ENCODE results near the gene STAP2.
"Not testable (repeated sequence)": the region's sequence is repeated elsewhere in the genome, so short reads cannot be mapped to it uniquely, and the experiment has no call there.

The STAP2 gene

GRCh38 chr19:4279530-4280422, 58.9 kb downstream of the STAP2 start:
- no peak for DNase-seq (ENCODE audit: low read depth, low spot score)
- TF ChIP-seq FOXP2 (optimal IDR thresholded peaks at IDR 0.05; ENCODE audit: control extremely low read depth, extremely low read length, insufficient read depth) (no peak), EZH2 (IDR thresholded peaks at IDR 0.05) (no peak), POLR2AphosphoS5 (IDR thresholded peaks at IDR 0.05; ENCODE audit: borderline replicate concordance, low read depth, low read length) (no peak)
- Histone ChIP-seq H3K4me3 (no peak overlapping the region), H3K9ac (ENCODE audit: insufficient read length) (no peak overlapping the region), H3K27ac (no peak overlapping the region), H3K9me3 (ENCODE audit: low read depth, low read length) (no peaks in the 10 kb centered on the region), H3K36me3 (ENCODE audit: insufficient read depth, low read length) (no peaks in the 10 kb centered on the region)

DNA sequence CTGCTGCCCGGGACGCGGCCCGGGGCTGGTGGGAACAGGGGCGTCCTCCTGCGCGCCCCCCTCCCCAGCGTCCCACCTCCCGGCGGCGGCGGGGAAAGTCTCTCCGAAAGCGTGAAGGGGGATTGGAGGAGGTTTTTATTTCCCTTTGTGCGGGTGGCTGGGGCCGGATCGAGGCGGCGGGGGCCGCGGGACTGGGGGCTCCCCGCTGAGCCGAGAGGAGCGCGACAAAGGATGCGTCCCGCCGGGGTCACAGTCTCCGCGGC, 59.4 kb downstream of the STAP2 start:
- H3K4me3 ChIP-seq = no peak overlapping the region
- no peaks in the 10 kb centered on the region for H3K9me3 ChIP-seq (ENCODE audit: low read depth, low read length)
- no peaks in the 10 kb centered on the region for H3K36me3 ChIP-seq (ENCODE audit: insufficient read depth, low read length)
- no peak overlapping the region for H3K9ac ChIP-seq (ENCODE audit: insufficient read length)
- no peak for DNase-seq (ENCODE audit: low read depth, low spot score)
- no peak for TF ChIP-seq POLR2AphosphoS5 (IDR thresholded peaks at IDR 0.05; ENCODE audit: borderline replicate concordance, low read depth, low read length)
- TF ChIP-seq EZH2 (IDR thresholded peaks at IDR 0.05) = no peak
- no peak for TF ChIP-seq FOXP2 (optimal IDR thresholded peaks at IDR 0.05; ENCODE audit: control extremely low read depth, extremely low read length, insufficient read depth)
- H3K27ac ChIP-seq = no peak overlapping the region

- DNase-seq (ENCODE audit: low read depth, low spot score) = no peak
- no peak within 1 kb of the TSS for H3K27ac ChIP-seq
- H3K9ac ChIP-seq (ENCODE audit: insufficient read length) = no peak within 1 kb of the TSS
- no peak within 1 kb of the TSS for H3K4me3 ChIP-seq
- no peak for TF ChIP-seq POLR2AphosphoS5 (IDR thresholded peaks at IDR 0.05; ENCODE audit: borderline replicate concordance, low read depth, low read length)
- no peak for TF ChIP-seq EZH2 (IDR thresholded peaks at IDR 0.05)
- no peak for TF ChIP-seq FOXP2 (optimal IDR thresholded peaks at IDR 0.05; ENCODE audit: control extremely low read depth, extremely low read length, insufficient read depth)
- no peaks in the 10 kb centered on the region for H3K9me3 ChIP-seq (ENCODE audit: low read depth, low read length)
- H3K36me3 ChIP-seq (ENCODE audit: insufficient read depth, low read length) = no peaks in the 10 kb centered on the region
These were observed 60.0 kb downstream of the STAP2 start, which contains the start of gene SHD for GRCh38 chr19:4278419-4279266. SHD (plus strand) TSS chr19:4279266; CDS start chr19:4280064, 798 bp downstream.

- Histone ChIP-seq H3K27ac (no peak overlapping the region), H3K9ac (ENCODE audit: insufficient read length) (no peak overlapping the region), H3K9me3 (ENCODE audit: low read depth, low read length) (no peaks in the 10 kb centered on the region), H3K36me3 (ENCODE audit: insufficient read depth, low read length) (no peaks in the 10 kb centered on the region), H3K4me3 (no peak overlapping the region)
- no peak for DNase-seq (ENCODE audit: low read depth, low spot score)
- TF ChIP-seq FOXP2 (optimal IDR thresholded peaks at IDR 0.05; ENCODE audit: control extremely low read depth, extremely low read length, insufficient read depth) = no peak
- no peak for TF ChIP-seq EZH2 (IDR thresholded peaks at IDR 0.05)
- TF ChIP-seq POLR2AphosphoS5 (IDR thresholded peaks at IDR 0.05; ENCODE audit: borderline replicate concordance, low read depth, low read length) = no peak
These were observed 60.6 kb downstream of the STAP2 start for GRCh38 chr19:4278010-4278409.

DNA sequence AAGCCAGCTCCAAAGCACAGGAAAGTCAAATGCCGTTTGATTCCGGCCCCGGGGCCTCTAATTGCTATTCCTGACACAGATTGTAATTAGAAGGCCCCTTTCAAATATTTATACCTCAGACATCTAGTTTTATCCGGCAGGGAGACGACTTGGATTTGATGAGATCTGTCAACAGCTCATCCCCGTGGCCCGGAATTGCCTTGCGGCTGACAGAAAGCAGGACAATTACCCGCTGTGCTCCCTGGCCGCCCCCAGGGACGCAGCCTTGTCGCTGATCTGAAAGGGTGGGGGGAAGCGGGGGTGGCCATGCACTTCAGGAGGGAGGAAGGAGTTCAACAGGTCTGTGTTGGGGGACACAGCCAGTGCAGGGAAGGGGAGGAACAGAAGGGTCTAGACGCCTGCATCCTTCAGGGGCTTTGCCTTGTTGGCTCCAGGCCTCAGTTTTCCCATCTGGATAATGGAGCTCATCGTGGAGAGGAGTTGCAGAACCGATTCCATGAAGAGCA, 61.4 kb downstream of the STAP2 start:
- Histone ChIP-seq H3K4me3 (no peak overlapping the region), H3K27ac (no peak overlapping the region), H3K36me3 (ENCODE audit: insufficient read depth, low read length) (no peaks in the 10 kb centered on the region), H3K9ac (ENCODE audit: insufficient read length) (no peak overlapping the region), H3K9me3 (ENCODE audit: low read depth, low read length) (no peaks in the 10 kb centered on the region)
- DNase-seq (ENCODE audit: low read depth, low spot score) = no peak
- TF ChIP-seq FOXP2 (optimal IDR thresholded peaks at IDR 0.05; ENCODE audit: control extremely low read depth, extremely low read length, insufficient read depth) = no peak
- no peak for TF ChIP-seq EZH2 (IDR thresholded peaks at IDR 0.05)
- no peak for TF ChIP-seq POLR2AphosphoS5 (IDR thresholded peaks at IDR 0.05; ENCODE audit: borderline replicate concordance, low read depth, low read length)

DNA sequence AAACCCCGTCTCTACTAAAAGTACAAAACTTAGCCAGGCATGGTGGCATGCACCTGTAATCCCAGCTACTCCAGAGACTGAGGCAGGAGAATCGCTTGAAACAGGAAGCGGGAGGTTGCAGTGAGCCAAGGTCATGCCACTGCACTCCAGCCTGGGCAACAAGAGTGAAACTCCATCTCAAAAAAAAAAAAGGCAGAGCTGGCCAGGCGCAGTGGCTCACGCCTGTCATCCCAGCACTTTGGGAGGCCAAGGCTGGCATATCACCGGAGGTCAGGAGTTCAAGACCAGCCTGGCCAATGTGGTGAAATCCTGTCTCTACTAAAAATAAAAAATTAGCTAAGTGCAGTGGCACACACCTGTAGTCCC, 64.3 kb downstream of the STAP2 start:
- not testable (repeated sequence) for H3K27ac ChIP-seq; DNase-seq (ENCODE audit: low read depth, low spot score); H3K9ac ChIP-seq (ENCODE audit: insufficient read length); H3K36me3 ChIP-seq (ENCODE audit: insufficient read depth, low read length); H3K9me3 ChIP-seq (ENCODE audit: low read depth, low read length); H3K4me3 ChIP-seq
